D721Med (cell line): Measurements from ENCODE around the gene PCSK7.

ENCODE experiments used
- DNase-seq: peaks from one replicate; pipeline ENCODE4 v3.0.0; 2011; ENCODE audit warnings: low spot score; ENCODE audit not compliant: insufficient read length
- FAIRE-seq: peaks from 2 replicates; lab custom pipeline; 2011; peaks lifted over from hg19 to GRCh38; lab: Jason Lieb, UNC
- TF ChIP-seq, protein P1 (sequence below): IDR thresholded peaks from 2 replicates; pipeline ENCODE4 v1.5.1; 2012; ENCODE audit warnings: mild to moderate bottlenecking, control low read depth; ENCODE audit not compliant: insufficient read depth; ENCODE audit errors: missing control alignments

Gene PCSK7

DNA sequence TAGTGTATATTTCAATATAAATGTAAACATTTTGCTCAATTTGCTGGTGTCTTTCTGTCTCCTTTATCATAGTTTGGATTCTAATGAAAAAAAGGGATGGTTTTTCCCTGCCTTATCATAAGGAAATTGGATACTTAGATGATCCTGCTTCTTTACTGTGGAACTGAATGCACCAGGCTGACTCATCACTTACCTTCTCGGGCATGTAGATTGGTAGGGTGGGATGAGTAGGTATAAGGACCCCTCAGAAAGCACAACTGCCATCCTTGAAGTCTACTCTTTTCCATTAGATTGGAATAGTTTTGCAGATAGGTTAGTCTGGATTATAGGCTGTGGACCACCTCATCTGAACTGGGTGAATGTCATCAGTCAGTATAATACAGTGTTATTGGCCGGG is 60.9 kb downstream of the PCSK7 start:
- DNase-seq (no peak), FAIRE-seq (no peak)
- TF ChIP-seq, protein P1, sequence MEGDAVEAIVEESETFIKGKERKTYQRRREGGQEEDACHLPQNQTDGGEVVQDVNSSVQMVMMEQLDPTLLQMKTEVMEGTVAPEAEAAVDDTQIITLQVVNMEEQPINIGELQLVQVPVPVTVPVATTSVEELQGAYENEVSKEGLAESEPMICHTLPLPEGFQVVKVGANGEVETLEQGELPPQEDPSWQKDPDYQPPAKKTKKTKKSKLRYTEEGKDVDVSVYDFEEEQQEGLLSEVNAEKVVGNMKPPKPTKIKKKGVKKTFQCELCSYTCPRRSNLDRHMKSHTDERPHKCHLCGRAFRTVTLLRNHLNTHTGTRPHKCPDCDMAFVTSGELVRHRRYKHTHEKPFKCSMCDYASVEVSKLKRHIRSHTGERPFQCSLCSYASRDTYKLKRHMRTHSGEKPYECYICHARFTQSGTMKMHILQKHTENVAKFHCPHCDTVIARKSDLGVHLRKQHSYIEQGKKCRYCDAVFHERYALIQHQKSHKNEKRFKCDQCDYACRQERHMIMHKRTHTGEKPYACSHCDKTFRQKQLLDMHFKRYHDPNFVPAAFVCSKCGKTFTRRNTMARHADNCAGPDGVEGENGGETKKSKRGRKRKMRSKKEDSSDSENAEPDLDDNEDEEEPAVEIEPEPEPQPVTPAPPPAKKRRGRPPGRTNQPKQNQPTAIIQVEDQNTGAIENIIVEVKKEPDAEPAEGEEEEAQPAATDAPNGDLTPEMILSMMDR, result no peak

DNA sequence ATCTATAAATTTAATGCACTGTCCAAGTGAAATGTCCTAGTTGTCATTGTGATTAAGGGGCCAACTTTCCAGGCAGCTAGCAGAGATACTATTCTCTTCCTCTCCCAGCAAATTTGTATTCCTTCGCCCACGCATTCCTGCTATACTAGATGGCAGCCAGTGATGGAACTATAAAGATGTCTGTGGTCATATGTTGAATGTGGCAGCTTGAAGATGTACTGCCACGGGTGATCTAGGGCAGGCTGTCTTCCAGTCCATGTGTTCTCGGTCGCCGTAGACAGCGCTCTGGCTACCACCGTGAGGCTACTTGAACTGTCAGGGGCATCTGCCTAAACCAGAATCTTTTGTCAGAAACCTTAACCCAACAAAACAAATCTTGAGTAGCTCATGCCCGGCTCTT is 61.7 kb downstream of the PCSK7 start:
- FAIRE-seq (no peak), DNase-seq (no peak)
- TF ChIP-seq, protein P1, result no peak

DNA sequence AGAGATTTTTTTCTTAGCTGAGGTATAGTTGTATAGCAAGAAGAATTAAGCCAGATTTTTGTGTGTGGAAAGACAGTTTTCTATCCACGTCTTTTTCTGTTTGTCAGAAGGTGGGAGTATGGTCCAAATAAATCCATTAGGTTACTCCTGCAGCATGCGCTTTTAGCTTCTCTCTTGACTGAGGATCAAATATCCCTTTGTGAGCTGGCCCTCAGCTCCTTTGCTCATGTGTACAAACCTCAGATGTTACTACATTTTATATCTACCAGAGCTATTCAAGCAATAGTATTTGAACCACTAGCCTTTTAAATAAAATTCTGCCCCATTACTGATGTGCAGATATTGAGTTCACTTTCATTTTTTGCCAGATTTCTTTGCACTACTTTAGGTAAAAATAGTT is 62.1 kb downstream of the PCSK7 start:
- no peak for FAIRE-seq
- TF ChIP-seq, protein P1, result no peak

DNA sequence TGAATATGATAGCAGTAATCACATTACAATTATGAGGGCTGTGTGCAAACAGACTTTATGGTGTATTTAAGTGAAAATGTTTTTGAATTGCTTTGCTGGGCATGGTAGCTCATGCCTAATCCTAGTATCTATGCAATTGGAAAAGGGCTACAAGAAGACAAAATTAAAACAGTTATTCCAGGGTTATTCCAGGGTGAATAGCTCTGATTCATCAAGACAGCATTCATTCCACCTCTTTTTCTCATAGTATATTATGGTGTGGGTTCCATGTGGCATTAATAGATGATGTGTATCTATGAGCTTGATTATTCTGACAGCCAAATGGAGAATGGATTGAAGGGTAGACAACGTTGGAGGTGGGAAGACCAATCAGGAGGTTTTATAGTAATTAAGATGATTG is 65.4 kb downstream of the PCSK7 start:
- no peak for DNase-seq
- TF ChIP-seq, protein P1, result no peak
- no peak for FAIRE-seq

More for the DNA sequence above, 62.1 kb downstream of the PCSK7 start:
- DNase-seq, result no peak

DNA sequence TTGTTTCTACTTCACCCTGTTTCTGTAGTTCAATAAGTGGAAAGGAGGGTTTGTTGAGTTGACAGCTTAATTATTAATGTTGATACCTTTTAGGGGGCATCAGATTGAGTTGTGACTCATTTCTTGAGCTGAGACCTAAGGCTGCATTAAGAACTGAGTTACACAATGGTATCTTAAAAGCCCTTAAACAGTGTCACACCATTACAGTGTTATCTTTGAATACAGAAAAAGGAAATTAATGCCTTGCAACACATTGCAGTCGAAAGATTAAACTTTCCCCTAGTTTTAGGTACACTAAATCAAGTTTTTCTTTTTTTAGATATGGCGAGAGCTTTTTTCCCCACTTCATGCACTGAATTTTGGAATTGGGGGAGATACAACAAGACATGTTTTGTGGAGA is 71.0 kb downstream of the PCSK7 start:
- FAIRE-seq (no peak), DNase-seq (no peak)
- TF ChIP-seq, protein P1, result no peak

DNA sequence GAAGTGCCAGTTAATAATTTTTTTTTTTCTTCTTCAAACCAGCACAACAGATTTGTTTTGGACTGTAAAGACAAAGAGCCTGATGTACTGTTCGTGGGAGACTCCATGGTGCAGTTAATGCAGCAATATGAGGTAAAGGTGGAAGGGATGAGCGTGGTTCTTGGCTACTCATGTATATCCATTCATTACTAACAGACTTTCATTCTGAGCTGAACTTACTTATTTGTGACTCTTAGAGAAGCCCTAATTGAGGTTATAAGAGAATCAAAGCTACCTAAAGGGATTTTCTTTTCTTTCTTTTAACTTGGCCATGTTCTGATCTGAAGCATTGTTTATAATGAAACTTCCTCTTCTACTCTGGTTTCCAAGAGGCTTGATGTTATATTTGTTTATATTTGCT is 72.0 kb downstream of the PCSK7 start:
- DNase-seq (no peak), FAIRE-seq (no peak)
- TF ChIP-seq, protein P1, result no peak

DNA sequence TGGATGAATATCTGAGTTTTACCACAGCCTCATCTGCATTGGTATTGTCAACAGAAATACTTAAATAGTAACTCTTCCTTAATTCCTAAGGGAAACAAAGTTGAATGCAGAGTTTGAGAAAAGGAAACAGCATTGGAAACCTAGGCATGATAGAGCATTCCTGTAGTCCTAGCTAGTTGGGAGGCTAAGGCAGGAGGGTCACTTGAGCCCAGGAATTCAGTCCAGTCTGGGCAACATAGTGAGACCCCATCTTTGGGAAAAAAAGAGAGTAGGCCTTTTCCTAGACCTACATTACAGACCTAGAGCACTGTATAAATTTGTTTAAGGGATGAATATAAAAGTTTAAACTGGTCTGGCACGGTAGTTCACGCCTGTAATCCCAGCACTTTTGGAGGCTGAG is 74.4 kb downstream of the PCSK7 start:
- TF ChIP-seq, protein P1, result no peak
- no peak for DNase-seq
- no peak for FAIRE-seq
